ENCODE measurements around the gene NFATC1. TPM values are rescaled to one million over a fixed set of nuclear protein-coding genes. Genes with fewer than 3 reads are reported as not detected.

Gene NFATC1
- total RNA-seq, 2 donors from 2014 or later: 5.2 to 5.9 TPM

DNA sequence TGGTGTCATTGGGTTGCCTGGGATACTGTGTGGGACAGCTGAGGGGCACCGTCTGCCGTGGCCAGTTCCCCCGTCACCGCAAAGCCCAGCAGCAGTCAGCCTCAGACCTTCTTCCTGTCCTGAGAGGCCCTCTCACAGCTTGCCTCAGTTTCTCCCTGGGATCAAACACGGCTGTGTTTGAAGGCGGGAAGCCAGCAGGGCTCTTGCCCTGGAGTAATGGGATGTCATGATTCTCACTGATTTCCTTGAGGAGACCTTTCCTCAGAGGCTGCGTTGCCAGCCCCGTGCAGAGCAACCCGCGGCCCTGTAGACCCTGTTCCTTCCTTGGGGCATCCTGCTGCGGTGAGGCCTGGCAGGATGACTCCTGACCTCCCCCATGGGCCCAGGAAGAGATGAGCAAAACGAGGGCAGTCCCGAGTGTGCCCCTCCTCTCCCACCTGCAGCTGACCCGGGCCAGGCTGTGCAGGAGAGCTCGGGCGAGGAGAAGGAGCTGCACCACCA is 13.9 kb upstream of the NFATC1 start:
- 81 to 82% methylated on average over 6 to 16 of the region's 16 CpGs for WGBS, 2 donors

DNA sequence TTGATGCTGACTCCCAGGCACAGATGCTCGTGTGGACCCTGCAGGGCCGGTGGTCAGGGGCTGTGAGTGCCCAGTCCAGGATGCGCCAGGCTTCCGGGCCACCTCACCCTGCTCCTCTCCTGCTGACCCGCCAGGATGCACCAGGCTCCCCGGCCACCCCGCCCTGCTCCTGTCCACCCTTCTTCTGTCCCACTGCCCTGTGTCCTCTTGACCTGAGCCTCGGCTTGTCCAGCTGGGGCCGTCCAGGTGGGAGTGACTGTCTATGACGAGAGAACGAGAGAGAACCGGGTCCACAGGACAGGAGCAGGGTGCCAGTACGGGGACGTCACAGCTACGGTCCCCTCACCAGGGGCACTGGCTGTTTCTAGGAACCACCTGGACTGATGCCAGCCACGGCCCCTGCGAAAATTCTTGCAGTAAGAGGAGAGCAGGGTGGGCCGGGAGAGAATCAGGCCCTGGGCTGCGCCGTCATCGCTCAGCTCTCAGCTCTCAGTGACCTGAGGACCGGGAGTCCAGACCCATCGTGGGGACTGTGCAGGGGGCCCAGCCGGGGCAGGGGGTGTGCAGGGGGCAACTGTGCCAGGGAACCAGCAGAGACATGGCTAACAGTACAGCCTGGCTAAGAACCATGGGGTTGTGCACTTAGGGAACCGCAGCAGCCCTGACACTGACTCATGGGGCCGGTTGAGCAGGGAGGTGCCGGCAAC is 12.9 kb upstream of the NFATC1 start:
- H3K9me3 ChIP-seq: no peaks in the 10 kb centered on the region
- DNase-seq (no peak), ATAC-seq (no peak)
- WGBS, 2 donors: 67 to 82% methylated on average over 10 to 22 of the region's 27 CpGs
- intact Hi-C loops (cut with DNase I): loop anchor here (5.0 kb wide), 2 partner anchors 149 to 259 kb away; no protein-coding TSS in a partner anchor
- H3K4me3 ChIP-seq: no peak overlapping the region
- no peak overlapping the region for H3K27ac ChIP-seq
- H3K36me3 ChIP-seq (replicated peaks in 1 of 2; ENCODE audit: insufficient read depth in 1 of 2, low read depth in 2 of 2): no peaks in the 10 kb centered on the region
- TF ChIP-seq, protein P1, sequence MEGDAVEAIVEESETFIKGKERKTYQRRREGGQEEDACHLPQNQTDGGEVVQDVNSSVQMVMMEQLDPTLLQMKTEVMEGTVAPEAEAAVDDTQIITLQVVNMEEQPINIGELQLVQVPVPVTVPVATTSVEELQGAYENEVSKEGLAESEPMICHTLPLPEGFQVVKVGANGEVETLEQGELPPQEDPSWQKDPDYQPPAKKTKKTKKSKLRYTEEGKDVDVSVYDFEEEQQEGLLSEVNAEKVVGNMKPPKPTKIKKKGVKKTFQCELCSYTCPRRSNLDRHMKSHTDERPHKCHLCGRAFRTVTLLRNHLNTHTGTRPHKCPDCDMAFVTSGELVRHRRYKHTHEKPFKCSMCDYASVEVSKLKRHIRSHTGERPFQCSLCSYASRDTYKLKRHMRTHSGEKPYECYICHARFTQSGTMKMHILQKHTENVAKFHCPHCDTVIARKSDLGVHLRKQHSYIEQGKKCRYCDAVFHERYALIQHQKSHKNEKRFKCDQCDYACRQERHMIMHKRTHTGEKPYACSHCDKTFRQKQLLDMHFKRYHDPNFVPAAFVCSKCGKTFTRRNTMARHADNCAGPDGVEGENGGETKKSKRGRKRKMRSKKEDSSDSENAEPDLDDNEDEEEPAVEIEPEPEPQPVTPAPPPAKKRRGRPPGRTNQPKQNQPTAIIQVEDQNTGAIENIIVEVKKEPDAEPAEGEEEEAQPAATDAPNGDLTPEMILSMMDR (IDR thresholded peaks at IDR 0.05): no peak
- no peak for TF ChIP-seq POLR2A (IDR thresholded peaks at IDR 0.05)
- H3K4me1 ChIP-seq: no peaks in the 10 kb centered on the region
- peaks cover 0 to 5% of the 10 kb centered on the region in 2 donors for H3K27me3 ChIP-seq

More for the DNA sequence above, 13.9 kb upstream of the NFATC1 start:
- Histone ChIP-seq H3K9me3 (no peaks in the 10 kb centered on the region), H3K4me1 (no peaks in the 10 kb centered on the region), H3K27ac (no peak overlapping the region), H3K27me3 (no peaks in the 10 kb centered on the region), H3K36me3 (replicated peaks in 1 of 2; ENCODE audit: insufficient read depth in 1 of 2, low read depth in 2 of 2) (peaks cover 0 to 6% of the 10 kb centered on the region in 2 donors), H3K4me3 (no peak overlapping the region)
- DNase-seq (no peak), ATAC-seq (no peak)
- intact Hi-C loops (cut with DNase I): loop anchor here (5.0 kb wide), 2 partner anchors 150 to 260 kb away; no protein-coding TSS in a partner anchor
- TF ChIP-seq, protein P1 (IDR thresholded peaks at IDR 0.05): no peak
- no peak for TF ChIP-seq POLR2A (IDR thresholded peaks at IDR 0.05)

DNA sequence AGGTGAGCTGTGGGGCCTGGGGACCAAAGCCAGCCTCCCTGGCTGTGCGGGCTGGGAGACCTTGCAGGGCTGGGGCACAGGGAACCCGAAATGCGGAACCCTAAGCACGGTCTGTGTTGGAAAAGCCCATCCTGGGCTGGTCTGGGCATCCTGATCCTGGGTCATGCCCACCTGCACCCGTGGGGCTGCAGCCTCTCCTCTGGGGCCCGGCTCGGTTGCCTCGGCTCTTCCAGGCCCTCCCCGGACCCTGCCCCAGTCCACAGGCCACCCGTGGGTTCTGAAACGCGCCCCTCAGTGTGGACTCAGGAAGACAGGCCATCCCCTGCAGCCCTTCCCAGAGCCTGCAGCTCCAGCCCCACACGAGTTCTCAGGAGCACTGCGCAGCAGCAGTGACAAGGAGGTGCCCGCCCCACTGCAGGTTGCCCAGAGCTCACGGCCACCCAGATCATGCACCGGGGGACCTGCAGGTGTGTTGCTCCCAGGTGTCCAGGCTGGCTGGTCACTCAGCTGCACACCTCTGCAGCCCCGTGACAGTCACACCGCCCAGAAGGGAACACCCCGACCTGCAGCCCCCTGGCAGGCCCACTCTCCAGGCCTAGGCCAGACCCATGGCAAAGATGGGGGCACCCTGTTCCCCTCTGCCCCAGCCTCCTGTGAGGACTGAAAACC is 12.2 kb upstream of the NFATC1 start:
- Histone ChIP-seq H3K27me3 (peaks cover 0 to 12% of the 10 kb centered on the region in 2 donors), H3K4me3 (no peak overlapping the region), H3K9me3 (no peaks in the 10 kb centered on the region), H3K4me1 (no peaks in the 10 kb centered on the region), H3K27ac (no peak overlapping the region), H3K36me3 (replicated peaks in 1 of 2; ENCODE audit: insufficient read depth in 1 of 2, low read depth in 2 of 2) (no peaks in the 10 kb centered on the region)
- 58 to 59% methylated on average over 6 to 19 of the region's 20 CpGs for WGBS, 2 donors
- intact Hi-C loops (cut with DNase I): loop anchor here (5.0 kb wide), 2 partner anchors 149 to 259 kb away; no protein-coding TSS in a partner anchor
- DNase-seq (no peak), ATAC-seq (no peak)
- TF ChIP-seq, protein P1 (IDR thresholded peaks at IDR 0.05): no peak
- TF ChIP-seq POLR2A (IDR thresholded peaks at IDR 0.05): no peak

DNA sequence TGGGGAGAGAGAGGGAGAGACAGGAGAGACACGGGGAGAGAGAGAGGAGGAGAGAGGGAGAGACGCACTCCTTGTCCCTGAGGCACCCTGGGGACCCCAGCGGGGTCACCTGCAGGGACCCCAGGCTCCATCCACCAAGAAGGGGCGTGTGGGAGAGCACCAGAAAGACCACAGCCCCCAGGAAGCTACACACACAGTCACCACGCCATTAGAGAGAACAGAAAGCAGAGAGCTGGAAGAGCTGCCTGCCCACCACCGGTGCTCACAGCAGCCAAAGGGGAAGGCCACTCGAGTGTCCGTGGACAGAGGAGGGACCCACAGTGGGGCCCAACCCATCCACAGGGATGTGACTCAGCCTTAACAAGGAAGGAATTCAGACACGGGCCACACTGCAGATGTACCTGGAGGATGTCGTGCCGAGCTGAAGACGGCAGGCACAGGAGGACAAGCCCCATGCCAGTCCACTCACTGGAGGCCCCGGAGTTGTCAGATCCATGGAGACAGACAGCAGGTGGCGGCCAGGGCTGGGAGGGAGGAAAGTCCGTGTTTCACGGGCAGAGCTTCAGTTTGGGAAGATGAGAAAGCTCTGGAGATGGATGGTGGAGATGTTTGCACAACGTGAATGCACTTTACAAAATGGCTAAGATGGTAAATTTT is 11.5 kb upstream of the NFATC1 start:
- DNase-seq: no peak
- TF ChIP-seq, protein P1 (IDR thresholded peaks at IDR 0.05): no peak
- no peak for TF ChIP-seq POLR2A (IDR thresholded peaks at IDR 0.05)
- no peaks in the 10 kb centered on the region for H3K4me1 ChIP-seq
- H3K4me3 ChIP-seq: no peak overlapping the region
- H3K9me3 ChIP-seq: no peaks in the 10 kb centered on the region
- intact Hi-C loops (cut with DNase I): loop anchor here (5.0 kb wide), 2 partner anchors 148 to 258 kb away; no protein-coding TSS in a partner anchor
- no peak for ATAC-seq
- 29 to 35% methylated on average over 17 of the region's 17 CpGs for WGBS, 2 donors
- no peaks in the 10 kb centered on the region for H3K36me3 ChIP-seq (replicated peaks in 1 of 2; ENCODE audit: insufficient read depth in 1 of 2, low read depth in 2 of 2)
- H3K27me3 ChIP-seq: peaks cover 0 to 15% of the 10 kb centered on the region in 2 donors
- no peak overlapping the region for H3K27ac ChIP-seq
